Naive B cell (primary cell): ENCODE data around the gene CHAF1A. TPM values are rescaled to one million over a fixed set of nuclear protein-coding genes. Genes with fewer than 3 reads are reported as not detected.

ENCODE experiments used
- ATAC-seq, 2 donors: fragments of 150-1000 bp; cut with Tn5 transposase; 2 replicates each; pipeline ENCODE4 v1.10.0; 2021; ENCODE audit warnings: low read depth in 2 of 2, mild to moderate bottlenecking in 2 of 2, moderate library complexity in 2 of 2
- DNase-seq: peaks from one replicate; pipeline ENCODE4 v3.0.0; 2022
- H3K27ac Mint-ChIP-seq, 6 donors: one replicate each; pipeline ENCODE4 v1.8.0; 2020 to 2022; ENCODE audit warnings: mild to moderate bottlenecking in 6 of 6, mixed read lengths in 6 of 6, moderate library complexity in 5 of 6, inconsistent platforms in 2 of 6
- H3K27me3 Mint-ChIP-seq, 3 donors: one replicate each; pipeline ENCODE4 v1.8.0; 2021 to 2022; ENCODE audit warnings: mixed read lengths in 3 of 3, mild to moderate bottlenecking in 1 of 3
- H3K36me3 Mint-ChIP-seq, 2 donors: one replicate each; pipeline ENCODE4 v1.8.0; 2020 to 2022; ENCODE audit warnings: mixed read lengths in 2 of 2, inconsistent platforms in 1 of 2, mild to moderate bottlenecking in 1 of 2
- H3K4me1 Mint-ChIP-seq, 3 donors: one replicate each; pipeline ENCODE4 v1.8.0; 2020 to 2022; ENCODE audit warnings: mixed read lengths in 3 of 3, inconsistent platforms in 1 of 3, mild to moderate bottlenecking in 1 of 3, moderate library complexity in 1 of 3
- H3K4me3 Mint-ChIP-seq, 8 donors: one replicate each; pipeline ENCODE4 v1.8.0; 2020 to 2022; ENCODE audit warnings: mild to moderate bottlenecking in 8 of 8, mixed read lengths in 8 of 8, moderate library complexity in 8 of 8, inconsistent platforms in 2 of 8
- H3K9me3 Mint-ChIP-seq, 7 donors: one replicate each; pipeline ENCODE4 v1.8.0; 2020 to 2022; ENCODE audit warnings: mixed read lengths in 7 of 7, mild to moderate bottlenecking in 5 of 7, inconsistent platforms in 2 of 7, moderate library complexity in 1 of 7
- polyA plus RNA-seq, 6 donors: library from polyadenylated mRNA; unstranded; fragments of 300-500 nt; fragmentation: Illumina TruSeq; gene quantifications; one replicate each; pipeline ENCODE4 v1.2.3, GENCODE V29; 2021; ENCODE audit warnings: low read depth in 6 of 6

Gene CHAF1A
- polyA plus RNA-seq, 6 donors from 2014 or later, result 0.14 to 4.8 (median 2.7) TPM

- Mint-ChIP-seq H3K9me3 (no peaks in the 10 kb centered on the region), H3K27ac (no peak overlapping the region), H3K4me1 (peaks cover 0 to 4% (median 3%) of the 10 kb centered on the region in 3 donors), H3K27me3 (no peaks in the 10 kb centered on the region), H3K36me3 (no peaks in the 10 kb centered on the region), H3K4me3 (no peak overlapping the region)
- no peak for ATAC-seq
- DNase-seq, result no peak
These were observed 40.2 kb upstream of the CHAF1A start for GRCh38 chr19:4362101-4362828.

- H3K4me3 Mint-ChIP-seq, result no peak overlapping the region
- no peak overlapping the region for H3K27ac Mint-ChIP-seq
- no peaks in the 10 kb centered on the region for H3K27me3 Mint-ChIP-seq
- peaks cover 4 to 9% (median 8%) of the 10 kb centered on the region in 3 donors for H3K4me1 Mint-ChIP-seq
- no peaks in the 10 kb centered on the region for H3K9me3 Mint-ChIP-seq
- no peak for DNase-seq
- no peaks in the 10 kb centered on the region for H3K36me3 Mint-ChIP-seq
- ATAC-seq, result no peak
These were observed 39.5 kb upstream of the CHAF1A start for GRCh38 chr19:4362831-4363545.

- no peak overlapping the region for H3K4me3 Mint-ChIP-seq
These were observed 38.7 kb upstream of the CHAF1A start for GRCh38 chr19:4363571-4364304.

GRCh38 chr19:4365341-4365740, 37.1 kb upstream of the CHAF1A start:
- no peaks in the 10 kb centered on the region for H3K9me3 Mint-ChIP-seq

More at GRCh38 chr19:4363571-4364304, 38.7 kb upstream of the CHAF1A start:
- ATAC-seq (no peak), DNase-seq (no peak)
- Mint-ChIP-seq H3K27ac (peak overlapping the region in 1 of 6 donors; percentile 38), H3K36me3 (no peaks in the 10 kb centered on the region), H3K4me1 (peaks cover 12 to 15% (median 13%) of the 10 kb centered on the region in 3 donors), H3K27me3 (no peaks in the 10 kb centered on the region), H3K9me3 (no peaks in the 10 kb centered on the region)

GRCh38 chr19:4365791-4366665, 36.4 kb upstream of the CHAF1A start:
- H3K4me3 Mint-ChIP-seq, result no peak overlapping the region
- DNase-seq, result no peak
- H3K27me3 Mint-ChIP-seq, result no peaks in the 10 kb centered on the region
- no peak for ATAC-seq
- no peaks in the 10 kb centered on the region for H3K9me3 Mint-ChIP-seq
- peak overlapping the region in 4 of 6 donors; percentile 42 to 94 (median 77) for H3K27ac Mint-ChIP-seq
- no peaks in the 10 kb centered on the region for H3K36me3 Mint-ChIP-seq
- H3K4me1 Mint-ChIP-seq, result peaks cover 25 to 34% (median 33%) of the 10 kb centered on the region in 3 donors

More at GRCh38 chr19:4365341-4365740, 37.1 kb upstream of the CHAF1A start:
- Mint-ChIP-seq H3K36me3 (no peaks in the 10 kb centered on the region), H3K27ac (no peak overlapping the region), H3K4me1 (peaks cover 23 to 27% (median 26%) of the 10 kb centered on the region in 3 donors), H3K27me3 (no peaks in the 10 kb centered on the region), H3K4me3 (no peak overlapping the region)
- no peak for ATAC-seq
- no peak for DNase-seq

GRCh38 chr19:4366666-4367335, 35.6 kb upstream of the CHAF1A start:
- Mint-ChIP-seq H3K4me3 (peak overlapping the region in 2 of 8 donors; percentile 33 to 73), H3K36me3 (no peaks in the 10 kb centered on the region), H3K27ac (peak overlapping the region in 5 of 6 donors; percentile 33 to 97 (median 87)), H3K4me1 (peaks cover 29 to 41% (median 41%) of the 10 kb centered on the region in 3 donors), H3K9me3 (no peaks in the 10 kb centered on the region), H3K27me3 (no peaks in the 10 kb centered on the region)
- ATAC-seq (no peak), DNase-seq (no peak)

- Mint-ChIP-seq H3K27me3 (no peaks in the 10 kb centered on the region), H3K4me1 (peaks cover 33 to 46% (median 46%) of the 10 kb centered on the region in 3 donors), H3K27ac (peak overlapping the region; percentile 33 to 97 (median 95)), H3K36me3 (no peaks in the 10 kb centered on the region), H3K4me3 (peak overlapping the region in 2 of 8 donors; percentile 33 to 73), H3K9me3 (no peaks in the 10 kb centered on the region)
- DNase-seq (no peak), ATAC-seq (no peak)
These were observed 35.1 kb upstream of the CHAF1A start for GRCh38 chr19:4367336-4367723.

GRCh38 chr19:4367781-4368127, 34.7 kb upstream of the CHAF1A start:
- Mint-ChIP-seq H3K36me3 (no peaks in the 10 kb centered on the region), H3K4me1 (peaks cover 36 to 51% (median 50%) of the 10 kb centered on the region in 3 donors), H3K27me3 (no peaks in the 10 kb centered on the region), H3K4me3 (peak overlapping the region in 2 of 8 donors; percentile 32 to 73), H3K27ac (peak overlapping the region; percentile 86 to 97 (median 95)), H3K9me3 (no peaks in the 10 kb centered on the region)
- DNase-seq (peak; percentile 27), ATAC-seq (peak in 1 of 2 donors; percentile 14)

- Mint-ChIP-seq H3K4me1 (peaks cover 36 to 54% (median 53%) of the 10 kb centered on the region in 3 donors), H3K27ac (peak overlapping the region; percentile 86 to 97 (median 96)), H3K4me3 (peak overlapping the region in 5 of 8 donors; percentile 52 to 84 (median 67)), H3K9me3 (no peaks in the 10 kb centered on the region), H3K36me3 (no peaks in the 10 kb centered on the region), H3K27me3 (no peaks in the 10 kb centered on the region)
- peak; percentile 26 for DNase-seq
- peak in 1 of 2 donors; percentile 1 for ATAC-seq
These were observed 34.2 kb upstream of the CHAF1A start for GRCh38 chr19:4368128-4368820.

- H3K4me1 Mint-ChIP-seq, result peaks cover 41 to 61% (median 60%) of the 10 kb centered on the region in 3 donors
- no peaks in the 10 kb centered on the region for H3K27me3 Mint-ChIP-seq
These were observed 33.1 kb upstream of the CHAF1A start for GRCh38 chr19:4369109-4369887.

GRCh38 chr19:4369888-4370260, 32.6 kb upstream of the CHAF1A start:
- peak overlapping the region; percentile 82 to 97 (median 95) for H3K27ac Mint-ChIP-seq
- H3K9me3 Mint-ChIP-seq, result no peaks in the 10 kb centered on the region
- no peaks in the 10 kb centered on the region for H3K36me3 Mint-ChIP-seq
- no peaks in the 10 kb centered on the region for H3K27me3 Mint-ChIP-seq
- peak overlapping the region; percentile 52 to 87 (median 83) for H3K4me3 Mint-ChIP-seq
- DNase-seq, result peak; percentile 45
- peaks cover 41 to 61% (median 60%) of the 10 kb centered on the region in 3 donors for H3K4me1 Mint-ChIP-seq
- peak; percentile 32 to 43 for ATAC-seq

More at GRCh38 chr19:4369109-4369887, 33.1 kb upstream of the CHAF1A start:
- Mint-ChIP-seq H3K36me3 (no peaks in the 10 kb centered on the region), H3K9me3 (no peaks in the 10 kb centered on the region), H3K4me3 (peak overlapping the region; percentile 52 to 87 (median 84)), H3K27ac (peak overlapping the region; percentile 86 to 97 (median 96))
- peak; percentile 76 to 79 for ATAC-seq
- peak; percentile 89 for DNase-seq
